NCI-H2171 (cell line): ENCODE results near the gene LYRM4.
"Not testable (repeated sequence)": the region's sequence is repeated elsewhere in the genome, so short reads cannot be mapped to it uniquely, and the experiment has no call there.

Source experiments
- DNase-seq: peaks from one replicate; lab custom pipeline; 2025; lab: John Stamatoyannopoulos, UW

The LYRM4 gene

GRCh38 chr6:5121956-5122355, 138.8 kb downstream of the LYRM4 start:
- no peak for DNase-seq

GRCh38 chr6:5121479-5121878, 139.3 kb downstream of the LYRM4 start:
- DNase-seq, result no peak

GRCh38 chr6:5120543-5120942, 140.2 kb downstream of the LYRM4 start:
- DNase-seq, result not testable (repeated sequence)

GRCh38 chr6:5120011-5120410, 140.7 kb downstream of the LYRM4 start:
- DNase-seq, result no peak

GRCh38 chr6:5119090-5119951, 141.4 kb downstream of the LYRM4 start:
- no peak for DNase-seq

GRCh38 chr6:5116243-5116991, 144.3 kb downstream of the LYRM4 start:
- DNase-seq, result no peak

- no peak for DNase-seq
These were observed 145.6 kb downstream of the LYRM4 start for GRCh38 chr6:5115168-5115567.

- no peak for DNase-seq
These were observed 147.7 kb downstream of the LYRM4 start for GRCh38 chr6:5113096-5113495.

- DNase-seq, result no peak
These were observed 148.5 kb downstream of the LYRM4 start for GRCh38 chr6:5112066-5112799.

- no peak for DNase-seq
These were observed 149.1 kb downstream of the LYRM4 start for GRCh38 chr6:5111626-5112025.

GRCh38 chr6:5110246-5110645, 150.5 kb downstream of the LYRM4 start:
- no peak for DNase-seq

- no peak for DNase-seq
These were observed 151.3 kb downstream of the LYRM4 start for GRCh38 chr6:5109436-5109835.

- no peak for DNase-seq
These were observed 152.1 kb downstream of the LYRM4 start for GRCh38 chr6:5108536-5109150.

GRCh38 chr6:5108068-5108467, 152.7 kb downstream of the LYRM4 start:
- no peak for DNase-seq

- no peak for DNase-seq
These were observed 153.4 kb downstream of the LYRM4 start for GRCh38 chr6:5107341-5107740.

- no peak for DNase-seq
These were observed 155.6 kb downstream of the LYRM4 start for GRCh38 chr6:5105146-5105545.

- no peak for DNase-seq
These were observed 156.1 kb downstream of the LYRM4 start for GRCh38 chr6:5104667-5105066.

GRCh38 chr6:5103250-5103649, 157.5 kb downstream of the LYRM4 start:
- DNase-seq, result no peak

GRCh38 chr6:5102267-5102970, 158.3 kb downstream of the LYRM4 start:
- no peak for DNase-seq

- no peak for DNase-seq
These were observed 159.9 kb downstream of the LYRM4 start for GRCh38 chr6:5100806-5101205.

GRCh38 chr6:5099537-5099936, 161.2 kb downstream of the LYRM4 start:
- no peak for DNase-seq
